H1 (cell line): ENCODE data around the gene UFSP1. TPM values are rescaled to one million over a fixed set of nuclear protein-coding genes. Genes with fewer than 3 reads are reported as not detected.

Experiments used
- polyA plus RNA-seq, 7 experiments: library from polyadenylated mRNA; depleted of rRNA in 3 of 7; stranded (reverse) in 5 of 7; unstranded in 2 of 7; fragments of >200 nt in 5 of 7; fragments of 200-250 nt in 2 of 7; gene quantifications; 1 replicate in 5 of 7; 2 replicates in 1 of 7; 4 replicates in 1 of 7; pipeline versions ENCODE4 v1.2.1 to v1.2.3, GENCODE V29; 2011 to 2013; ENCODE audit warnings: missing spikeins in 2 of 7, mixed read lengths in 2 of 7
- total RNA-seq: library from RNA; stranded (reverse); fragmentation: NEBNext Ultra II Directional; extraction: Animal tissue kit (Norgen Biotek cat#: 25700); gene quantifications from 2 replicates; pipeline ENCODE4 v1.2.1, GENCODE V29; 2021
- TF ChIP-seq, protein P1 (sequence below): fragments of 300-600 bp; sonication (generic); IDR thresholded peaks from 2 replicates; pipeline ENCODE4 v1.7.1; 2012; ENCODE audit warnings: low read length, moderate library complexity, mild to moderate bottlenecking, inconsistent platforms; ENCODE audit not compliant: insufficient replicate concordance

Gene UFSP1
- total and polyA plus RNA-seq, 2 of the 8 experiments (the other 6 are each of a cell fraction or from before 2014, with no cell fraction given) = 1.6 to 4.3 TPM

DNA sequence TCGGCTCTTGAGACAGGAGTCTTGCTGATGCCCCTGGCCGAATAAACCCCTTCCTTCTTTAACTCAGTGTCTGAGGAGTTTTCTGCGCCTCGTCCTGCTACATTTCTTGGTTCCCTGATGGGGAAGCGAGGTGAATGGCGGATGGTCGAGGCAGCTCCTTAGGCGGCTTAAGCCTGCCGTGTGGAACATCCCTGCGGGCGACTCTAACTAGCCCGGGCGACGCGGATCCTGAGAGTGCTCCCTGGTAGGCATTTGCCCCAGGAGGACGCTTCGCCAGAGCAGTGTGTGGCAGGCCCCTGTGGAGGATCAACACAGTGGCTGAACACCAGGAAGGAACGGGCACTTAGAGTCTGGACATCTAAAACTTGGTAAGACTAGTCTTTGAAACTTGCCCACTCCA, 50.2 kb downstream of the UFSP1 start (continued):
- TF ChIP-seq, protein P1, sequence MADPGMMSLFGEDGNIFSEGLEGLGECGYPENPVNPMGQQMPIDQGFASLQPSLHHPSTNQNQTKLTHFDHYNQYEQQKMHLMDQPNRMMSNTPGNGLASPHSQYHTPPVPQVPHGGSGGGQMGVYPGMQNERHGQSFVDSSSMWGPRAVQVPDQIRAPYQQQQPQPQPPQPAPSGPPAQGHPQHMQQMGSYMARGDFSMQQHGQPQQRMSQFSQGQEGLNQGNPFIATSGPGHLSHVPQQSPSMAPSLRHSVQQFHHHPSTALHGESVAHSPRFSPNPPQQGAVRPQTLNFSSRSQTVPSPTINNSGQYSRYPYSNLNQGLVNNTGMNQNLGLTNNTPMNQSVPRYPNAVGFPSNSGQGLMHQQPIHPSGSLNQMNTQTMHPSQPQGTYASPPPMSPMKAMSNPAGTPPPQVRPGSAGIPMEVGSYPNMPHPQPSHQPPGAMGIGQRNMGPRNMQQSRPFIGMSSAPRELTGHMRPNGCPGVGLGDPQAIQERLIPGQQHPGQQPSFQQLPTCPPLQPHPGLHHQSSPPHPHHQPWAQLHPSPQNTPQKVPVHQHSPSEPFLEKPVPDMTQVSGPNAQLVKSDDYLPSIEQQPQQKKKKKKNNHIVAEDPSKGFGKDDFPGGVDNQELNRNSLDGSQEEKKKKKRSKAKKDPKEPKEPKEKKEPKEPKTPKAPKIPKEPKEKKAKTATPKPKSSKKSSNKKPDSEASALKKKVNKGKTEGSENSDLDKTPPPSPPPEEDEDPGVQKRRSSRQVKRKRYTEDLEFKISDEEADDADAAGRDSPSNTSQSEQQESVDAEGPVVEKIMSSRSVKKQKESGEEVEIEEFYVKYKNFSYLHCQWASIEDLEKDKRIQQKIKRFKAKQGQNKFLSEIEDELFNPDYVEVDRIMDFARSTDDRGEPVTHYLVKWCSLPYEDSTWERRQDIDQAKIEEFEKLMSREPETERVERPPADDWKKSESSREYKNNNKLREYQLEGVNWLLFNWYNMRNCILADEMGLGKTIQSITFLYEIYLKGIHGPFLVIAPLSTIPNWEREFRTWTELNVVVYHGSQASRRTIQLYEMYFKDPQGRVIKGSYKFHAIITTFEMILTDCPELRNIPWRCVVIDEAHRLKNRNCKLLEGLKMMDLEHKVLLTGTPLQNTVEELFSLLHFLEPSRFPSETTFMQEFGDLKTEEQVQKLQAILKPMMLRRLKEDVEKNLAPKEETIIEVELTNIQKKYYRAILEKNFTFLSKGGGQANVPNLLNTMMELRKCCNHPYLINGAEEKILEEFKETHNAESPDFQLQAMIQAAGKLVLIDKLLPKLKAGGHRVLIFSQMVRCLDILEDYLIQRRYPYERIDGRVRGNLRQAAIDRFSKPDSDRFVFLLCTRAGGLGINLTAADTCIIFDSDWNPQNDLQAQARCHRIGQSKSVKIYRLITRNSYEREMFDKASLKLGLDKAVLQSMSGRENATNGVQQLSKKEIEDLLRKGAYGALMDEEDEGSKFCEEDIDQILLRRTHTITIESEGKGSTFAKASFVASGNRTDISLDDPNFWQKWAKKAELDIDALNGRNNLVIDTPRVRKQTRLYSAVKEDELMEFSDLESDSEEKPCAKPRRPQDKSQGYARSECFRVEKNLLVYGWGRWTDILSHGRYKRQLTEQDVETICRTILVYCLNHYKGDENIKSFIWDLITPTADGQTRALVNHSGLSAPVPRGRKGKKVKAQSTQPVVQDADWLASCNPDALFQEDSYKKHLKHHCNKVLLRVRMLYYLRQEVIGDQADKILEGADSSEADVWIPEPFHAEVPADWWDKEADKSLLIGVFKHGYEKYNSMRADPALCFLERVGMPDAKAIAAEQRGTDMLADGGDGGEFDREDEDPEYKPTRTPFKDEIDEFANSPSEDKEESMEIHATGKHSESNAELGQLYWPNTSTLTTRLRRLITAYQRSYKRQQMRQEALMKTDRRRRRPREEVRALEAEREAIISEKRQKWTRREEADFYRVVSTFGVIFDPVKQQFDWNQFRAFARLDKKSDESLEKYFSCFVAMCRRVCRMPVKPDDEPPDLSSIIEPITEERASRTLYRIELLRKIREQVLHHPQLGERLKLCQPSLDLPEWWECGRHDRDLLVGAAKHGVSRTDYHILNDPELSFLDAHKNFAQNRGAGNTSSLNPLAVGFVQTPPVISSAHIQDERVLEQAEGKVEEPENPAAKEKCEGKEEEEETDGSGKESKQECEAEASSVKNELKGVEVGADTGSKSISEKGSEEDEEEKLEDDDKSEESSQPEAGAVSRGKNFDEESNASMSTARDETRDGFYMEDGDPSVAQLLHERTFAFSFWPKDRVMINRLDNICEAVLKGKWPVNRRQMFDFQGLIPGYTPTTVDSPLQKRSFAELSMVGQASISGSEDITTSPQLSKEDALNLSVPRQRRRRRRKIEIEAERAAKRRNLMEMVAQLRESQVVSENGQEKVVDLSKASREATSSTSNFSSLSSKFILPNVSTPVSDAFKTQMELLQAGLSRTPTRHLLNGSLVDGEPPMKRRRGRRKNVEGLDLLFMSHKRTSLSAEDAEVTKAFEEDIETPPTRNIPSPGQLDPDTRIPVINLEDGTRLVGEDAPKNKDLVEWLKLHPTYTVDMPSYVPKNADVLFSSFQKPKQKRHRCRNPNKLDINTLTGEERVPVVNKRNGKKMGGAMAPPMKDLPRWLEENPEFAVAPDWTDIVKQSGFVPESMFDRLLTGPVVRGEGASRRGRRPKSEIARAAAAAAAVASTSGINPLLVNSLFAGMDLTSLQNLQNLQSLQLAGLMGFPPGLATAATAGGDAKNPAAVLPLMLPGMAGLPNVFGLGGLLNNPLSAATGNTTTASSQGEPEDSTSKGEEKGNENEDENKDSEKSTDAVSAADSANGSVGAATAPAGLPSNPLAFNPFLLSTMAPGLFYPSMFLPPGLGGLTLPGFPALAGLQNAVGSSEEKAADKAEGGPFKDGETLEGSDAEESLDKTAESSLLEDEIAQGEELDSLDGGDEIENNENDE = no peak
